ENCODE results near the gene LPAR5.

LPAR5 gene

GRCh38 chr12:6635856-6636531, at the start of gene LPAR5:
Gene LPAR5, minus strand, starts transcription at chr12:6635959. Its CDS starts 14,711 bp downstream, at chr12:6621248.
- DNase-seq (ENCODE audit: low spot score): peak; percentile 38

GRCh38 chr12:6684609-6685008, 48.9 kb upstream of the LPAR5 start:
- DNase-seq (ENCODE audit: low spot score): peak; percentile 57

GRCh38 chr12:6676962-6677361, 41.2 kb upstream of the LPAR5 start:
- no peak for DNase-seq (ENCODE audit: low spot score)

- no peak for DNase-seq (ENCODE audit: low spot score)
Observed at GRCh38 chr12:6672143-6672542, 36.4 kb upstream of the LPAR5 start.

GRCh38 chr12:6667559-6668210, 31.9 kb upstream of the LPAR5 start:
- peak; percentile 55 for DNase-seq (ENCODE audit: low spot score)

GRCh38 chr12:6666211-6666610, 30.5 kb upstream of the LPAR5 start:
- no peak for DNase-seq (ENCODE audit: low spot score)

GRCh38 chr12:6664902-6665301, 29.1 kb upstream of the LPAR5 start:
- DNase-seq (ENCODE audit: low spot score): no peak

- peak; percentile 97 for DNase-seq (ENCODE audit: low spot score)
Observed at GRCh38 chr12:6662906-6663742, 27.4 kb upstream of the LPAR5 start, which contains the start of gene ING4. Gene ING4, minus strand, starts transcription at chr12:6663119. Its CDS starts 18 bp downstream, at chr12:6663101.

GRCh38 chr12:6662602-6662905, 26.8 kb upstream of the LPAR5 start:
- peak; percentile 79 for DNase-seq (ENCODE audit: low spot score)

GRCh38 chr12:6653987-6654386, 18.2 kb upstream of the LPAR5 start:
- no peak for DNase-seq (ENCODE audit: low spot score)

GRCh38 chr12:6653342-6653741, 17.6 kb upstream of the LPAR5 start:
- DNase-seq (ENCODE audit: low spot score): no peak

- no peak for DNase-seq (ENCODE audit: low spot score)
Observed at GRCh38 chr12:6652391-6652790, 16.6 kb upstream of the LPAR5 start.

GRCh38 chr12:6650832-6651231, 15.1 kb upstream of the LPAR5 start:
- no peak for DNase-seq (ENCODE audit: low spot score)

- DNase-seq (ENCODE audit: low spot score): peak; percentile 41
Observed at GRCh38 chr12:6647083-6647604, 11.4 kb upstream of the LPAR5 start, which contains the start of gene ACRBP. Gene ACRBP, minus strand, starts transcription at chr12:6647432. Its CDS starts 66 bp downstream, at chr12:6647366.

- no peak for DNase-seq (ENCODE audit: low spot score)
Observed at GRCh38 chr12:6646276-6647082, 10.7 kb upstream of the LPAR5 start.

- DNase-seq (ENCODE audit: low spot score): peak; percentile 74
Observed at GRCh38 chr12:6644903-6645302, 9.1 kb upstream of the LPAR5 start.

GRCh38 chr12:6644257-6644596, 8.5 kb upstream of the LPAR5 start:
- DNase-seq (ENCODE audit: low spot score): no peak

- DNase-seq (ENCODE audit: low spot score): no peak
Observed at GRCh38 chr12:6643569-6644256, 8.0 kb upstream of the LPAR5 start.

GRCh38 chr12:6641131-6641530, 5.4 kb upstream of the LPAR5 start:
- DNase-seq (ENCODE audit: low spot score): no peak

- DNase-seq (ENCODE audit: low spot score): no peak
Observed at GRCh38 chr12:6640497-6640896, 4.7 kb upstream of the LPAR5 start.

GRCh38 chr12:6639151-6639801, 3.5 kb upstream of the LPAR5 start:
- no peak for DNase-seq (ENCODE audit: low spot score)
